Measurements from ENCODE around the gene SLC6A6.
"Not testable (repeated sequence)": the region's sequence is repeated elsewhere in the genome, so short reads cannot be mapped to it uniquely, and the experiment has no call there.

The SLC6A6 gene

GRCh38 chr3:14508505-14508819, 106.1 kb downstream of the SLC6A6 start:
- no peaks in the 10 kb centered on the region for H3K4me1 ChIP-seq (ENCODE audit: insufficient read depth, low read length)
- H3K4me3 ChIP-seq (ENCODE audit: low read length) = no peak overlapping the region
- peaks cover 7% of the 10 kb centered on the region for H3K27me3 ChIP-seq (ENCODE audit: insufficient read depth, low read length)
- H3K36me3 ChIP-seq (ENCODE audit: insufficient read depth, low read length) = no peaks in the 10 kb centered on the region
- H2AFZ ChIP-seq (ENCODE audit: low read depth, low read length) = no peak overlapping the region
- H3K9me3 ChIP-seq (ENCODE audit: low read length) = no peaks in the 10 kb centered on the region

GRCh38 chr3:14508966-14509795, 106.8 kb downstream of the SLC6A6 start:
- Histone ChIP-seq H3K4me3 (ENCODE audit: low read length) (no peak overlapping the region), H3K36me3 (ENCODE audit: insufficient read depth, low read length) (no peaks in the 10 kb centered on the region), H2AFZ (ENCODE audit: low read depth, low read length) (no peak overlapping the region)

GRCh38 chr3:14509796-14510100, 107.3 kb downstream of the SLC6A6 start:
- no peaks in the 10 kb centered on the region for H3K9me3 ChIP-seq (ENCODE audit: low read length)
- no peaks in the 10 kb centered on the region for H3K36me3 ChIP-seq (ENCODE audit: insufficient read depth, low read length)
- H3K4me1 ChIP-seq (ENCODE audit: insufficient read depth, low read length) = no peaks in the 10 kb centered on the region
- no peak overlapping the region for H2AFZ ChIP-seq (ENCODE audit: low read depth, low read length)
- H3K27me3 ChIP-seq (ENCODE audit: insufficient read depth, low read length) = peaks cover 7% of the 10 kb centered on the region
- H3K4me3 ChIP-seq (ENCODE audit: low read length) = no peak overlapping the region

More at GRCh38 chr3:14508966-14509795, 106.8 kb downstream of the SLC6A6 start:
- Histone ChIP-seq H3K4me1 (ENCODE audit: insufficient read depth, low read length) (no peaks in the 10 kb centered on the region), H3K9me3 (ENCODE audit: low read length) (no peaks in the 10 kb centered on the region), H3K27me3 (ENCODE audit: insufficient read depth, low read length) (peaks cover 7% of the 10 kb centered on the region)

GRCh38 chr3:14510838-14511622, 108.6 kb downstream of the SLC6A6 start:
- no peaks in the 10 kb centered on the region for H3K4me1 ChIP-seq (ENCODE audit: insufficient read depth, low read length)
- H2AFZ ChIP-seq (ENCODE audit: low read depth, low read length) = no peak overlapping the region
- H3K4me3 ChIP-seq (ENCODE audit: low read length) = no peak overlapping the region
- H3K36me3 ChIP-seq (ENCODE audit: insufficient read depth, low read length) = no peaks in the 10 kb centered on the region
- H3K27me3 ChIP-seq (ENCODE audit: insufficient read depth, low read length) = peaks cover 7% of the 10 kb centered on the region
- no peaks in the 10 kb centered on the region for H3K9me3 ChIP-seq (ENCODE audit: low read length)

GRCh38 chr3:14511623-14512280, 109.3 kb downstream of the SLC6A6 start:
- no peaks in the 10 kb centered on the region for H3K9me3 ChIP-seq (ENCODE audit: low read length)
- no peaks in the 10 kb centered on the region for H3K36me3 ChIP-seq (ENCODE audit: insufficient read depth, low read length)
- H3K4me3 ChIP-seq (ENCODE audit: low read length) = no peak overlapping the region
- no peak overlapping the region for H2AFZ ChIP-seq (ENCODE audit: low read depth, low read length)
- H3K27me3 ChIP-seq (ENCODE audit: insufficient read depth, low read length) = peaks cover 7% of the 10 kb centered on the region
- no peaks in the 10 kb centered on the region for H3K4me1 ChIP-seq (ENCODE audit: insufficient read depth, low read length)

- Histone ChIP-seq H3K9me3 (ENCODE audit: low read length) (no peaks in the 10 kb centered on the region), H3K27me3 (ENCODE audit: insufficient read depth, low read length) (peaks cover 7% of the 10 kb centered on the region), H3K4me1 (ENCODE audit: insufficient read depth, low read length) (no peaks in the 10 kb centered on the region), H2AFZ (ENCODE audit: low read depth, low read length) (no peak overlapping the region), H3K36me3 (ENCODE audit: insufficient read depth, low read length) (no peaks in the 10 kb centered on the region), H3K4me3 (ENCODE audit: low read length) (no peak overlapping the region)
Observed at GRCh38 chr3:14512281-14512941, 110.0 kb downstream of the SLC6A6 start.

- H3K27me3 ChIP-seq (ENCODE audit: insufficient read depth, low read length) = peaks cover 7% of the 10 kb centered on the region
- no peak overlapping the region for H2AFZ ChIP-seq (ENCODE audit: low read depth, low read length)
- no peaks in the 10 kb centered on the region for H3K36me3 ChIP-seq (ENCODE audit: insufficient read depth, low read length)
- H3K4me3 ChIP-seq (ENCODE audit: low read length) = no peak overlapping the region
- no peaks in the 10 kb centered on the region for H3K9me3 ChIP-seq (ENCODE audit: low read length)
- H3K4me1 ChIP-seq (ENCODE audit: insufficient read depth, low read length) = no peaks in the 10 kb centered on the region
Observed at GRCh38 chr3:14512942-14513327, 110.5 kb downstream of the SLC6A6 start.

- Histone ChIP-seq H3K9me3 (ENCODE audit: low read length) (no peaks in the 10 kb centered on the region), H3K36me3 (ENCODE audit: insufficient read depth, low read length) (no peaks in the 10 kb centered on the region), H3K27me3 (ENCODE audit: insufficient read depth, low read length) (peaks cover 7% of the 10 kb centered on the region), H3K4me1 (ENCODE audit: insufficient read depth, low read length) (no peaks in the 10 kb centered on the region), H3K4me3 (ENCODE audit: low read length) (no peak overlapping the region), H2AFZ (ENCODE audit: low read depth, low read length) (no peak overlapping the region)
Observed at GRCh38 chr3:14513566-14514322, 111.3 kb downstream of the SLC6A6 start.

- no peak overlapping the region for H3K4me3 ChIP-seq (ENCODE audit: low read length)
- H3K4me1 ChIP-seq (ENCODE audit: insufficient read depth, low read length) = no peaks in the 10 kb centered on the region
- H3K36me3 ChIP-seq (ENCODE audit: insufficient read depth, low read length) = no peaks in the 10 kb centered on the region
- no peaks in the 10 kb centered on the region for H3K9me3 ChIP-seq (ENCODE audit: low read length)
- no peak overlapping the region for H2AFZ ChIP-seq (ENCODE audit: low read depth, low read length)
- peaks cover 7% of the 10 kb centered on the region for H3K27me3 ChIP-seq (ENCODE audit: insufficient read depth, low read length)
Observed at GRCh38 chr3:14514323-14514720, 111.9 kb downstream of the SLC6A6 start.

GRCh38 chr3:14515526-14515925, 113.1 kb downstream of the SLC6A6 start:
- H3K4me1 ChIP-seq (ENCODE audit: insufficient read depth, low read length); H3K36me3 ChIP-seq (ENCODE audit: insufficient read depth, low read length); H3K27me3 ChIP-seq (ENCODE audit: insufficient read depth, low read length); H3K4me3 ChIP-seq (ENCODE audit: low read length); H3K9me3 ChIP-seq (ENCODE audit: low read length); H2AFZ ChIP-seq (ENCODE audit: low read depth, low read length): not testable (repeated sequence)

GRCh38 chr3:14516738-14517345, 114.4 kb downstream of the SLC6A6 start:
- H3K27me3 ChIP-seq (ENCODE audit: insufficient read depth, low read length) = peaks cover 5% of the 10 kb centered on the region
- no peaks in the 10 kb centered on the region for H3K4me1 ChIP-seq (ENCODE audit: insufficient read depth, low read length)
- H3K4me3 ChIP-seq (ENCODE audit: low read length) = no peak overlapping the region
- no peaks in the 10 kb centered on the region for H3K9me3 ChIP-seq (ENCODE audit: low read length)
- no peaks in the 10 kb centered on the region for H3K36me3 ChIP-seq (ENCODE audit: insufficient read depth, low read length)
- no peak overlapping the region for H2AFZ ChIP-seq (ENCODE audit: low read depth, low read length)
